GM12873 (cell line): ENCODE data around the gene TMX4.

ENCODE experiments used
- TF ChIP-seq, protein P1 (sequence below): IDR thresholded peaks from 2 replicates; pipeline ENCODE4 v1.5.1; 2012; ENCODE audit warnings: low read depth, mild to moderate bottlenecking, moderate library complexity, low read length, control low read depth; ENCODE audit not compliant: insufficient read depth; ENCODE audit errors: missing control alignments

The TMX4 gene

DNA sequence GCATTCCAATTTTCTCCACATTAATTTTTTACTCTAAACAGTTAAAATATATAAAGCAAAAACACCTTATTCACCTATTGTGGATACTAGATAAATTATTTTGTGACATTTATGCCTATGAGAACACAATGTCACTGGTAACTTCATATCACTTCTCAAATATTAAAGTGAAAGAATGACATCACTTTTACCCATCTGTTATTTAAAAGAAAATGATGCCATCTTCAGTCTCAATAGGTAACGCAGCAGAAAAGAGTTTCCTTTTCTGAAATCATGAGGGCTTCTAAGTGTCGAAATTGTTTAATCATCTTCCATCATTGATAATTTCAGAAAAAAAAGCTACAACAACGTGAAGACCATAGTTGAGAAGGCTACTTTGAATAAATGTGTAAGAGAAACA lies 82.2 kb downstream of the TMX4 start:
- TF ChIP-seq, protein P1, sequence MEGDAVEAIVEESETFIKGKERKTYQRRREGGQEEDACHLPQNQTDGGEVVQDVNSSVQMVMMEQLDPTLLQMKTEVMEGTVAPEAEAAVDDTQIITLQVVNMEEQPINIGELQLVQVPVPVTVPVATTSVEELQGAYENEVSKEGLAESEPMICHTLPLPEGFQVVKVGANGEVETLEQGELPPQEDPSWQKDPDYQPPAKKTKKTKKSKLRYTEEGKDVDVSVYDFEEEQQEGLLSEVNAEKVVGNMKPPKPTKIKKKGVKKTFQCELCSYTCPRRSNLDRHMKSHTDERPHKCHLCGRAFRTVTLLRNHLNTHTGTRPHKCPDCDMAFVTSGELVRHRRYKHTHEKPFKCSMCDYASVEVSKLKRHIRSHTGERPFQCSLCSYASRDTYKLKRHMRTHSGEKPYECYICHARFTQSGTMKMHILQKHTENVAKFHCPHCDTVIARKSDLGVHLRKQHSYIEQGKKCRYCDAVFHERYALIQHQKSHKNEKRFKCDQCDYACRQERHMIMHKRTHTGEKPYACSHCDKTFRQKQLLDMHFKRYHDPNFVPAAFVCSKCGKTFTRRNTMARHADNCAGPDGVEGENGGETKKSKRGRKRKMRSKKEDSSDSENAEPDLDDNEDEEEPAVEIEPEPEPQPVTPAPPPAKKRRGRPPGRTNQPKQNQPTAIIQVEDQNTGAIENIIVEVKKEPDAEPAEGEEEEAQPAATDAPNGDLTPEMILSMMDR, result no peak

DNA sequence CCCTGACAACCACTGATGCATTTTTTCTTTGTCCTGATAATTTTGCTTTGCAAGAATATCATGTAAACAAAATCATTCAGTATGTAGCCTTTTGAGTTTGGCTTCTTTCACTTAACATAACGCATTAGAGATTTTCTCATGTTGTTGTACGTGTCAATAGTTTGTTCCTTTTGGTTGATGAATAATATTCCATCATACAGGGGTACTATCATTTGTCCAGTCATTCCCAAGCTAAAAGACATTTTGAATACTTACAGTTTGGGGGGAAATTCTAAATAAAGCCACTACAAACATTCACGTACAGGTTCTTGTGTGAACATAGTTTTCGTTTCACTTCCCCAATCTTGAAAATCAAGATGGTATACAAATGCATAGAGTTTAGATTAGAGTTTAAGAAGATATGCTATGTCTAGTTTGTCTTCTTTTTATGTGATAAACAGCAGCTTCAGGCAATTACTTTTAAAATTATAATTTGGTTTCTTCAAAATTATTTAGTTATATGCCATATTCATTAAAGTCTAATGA lies 84.5 kb downstream of the TMX4 start:
- TF ChIP-seq, protein P1, result no peak

DNA sequence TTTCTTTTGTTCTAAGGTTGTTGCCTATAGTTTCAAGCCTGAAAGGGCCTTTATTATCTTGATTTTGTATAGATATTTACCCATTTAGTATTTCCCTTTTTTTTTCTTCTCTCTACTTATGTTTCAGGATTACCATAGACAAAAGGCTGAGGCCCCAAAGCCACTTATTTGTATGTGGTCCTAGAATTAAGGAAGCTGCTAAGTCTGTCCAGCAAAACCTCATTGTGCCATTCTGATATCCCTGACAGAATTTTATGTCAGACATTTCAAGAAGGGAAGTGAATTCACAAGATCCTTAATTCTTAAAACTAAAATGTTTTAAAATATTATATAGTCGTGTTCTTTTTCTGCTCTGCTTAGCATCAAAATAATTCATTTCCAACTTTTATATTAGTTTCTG lies 86.2 kb downstream of the TMX4 start:
- TF ChIP-seq, protein P1, result no peak

DNA sequence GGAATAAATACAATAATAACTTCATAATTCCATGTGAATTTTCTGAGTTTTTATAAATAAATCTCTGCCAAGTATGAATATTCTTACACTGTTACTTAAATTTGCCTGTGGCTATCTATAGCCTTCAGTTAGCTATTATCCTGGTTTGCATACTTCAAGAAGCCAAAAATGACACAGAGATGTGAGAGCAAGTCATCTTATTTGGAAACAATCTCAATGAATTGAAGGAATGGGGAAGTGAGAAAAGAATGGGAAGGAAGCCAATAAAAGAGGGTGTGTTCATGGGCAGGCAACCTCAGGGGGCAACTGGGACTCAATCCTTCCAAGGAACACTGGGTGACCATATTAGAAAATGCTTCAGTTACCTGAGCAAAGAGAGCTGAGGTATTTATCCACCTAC lies 89.2 kb downstream of the TMX4 start:
- TF ChIP-seq, protein P1, result no peak
